GM06990 (cell line): ENCODE data around the gene FAM83C.

Source experiments
- DNase-seq: peaks from one replicate; pipeline ENCODE4 v3.0.0-alpha.2; 2011; ENCODE audit not compliant: insufficient read length; ENCODE audit errors: extremely low read depth
- H3K27me3 ChIP-seq: replicated peaks from 2 replicates; pipeline ENCODE4 v1.6.0; 2011; ENCODE audit warnings: low read length; ENCODE audit not compliant: control insufficient read depth, insufficient read depth
- H3K36me3 ChIP-seq: 2 replicates; pipeline ENCODE4 v1.5.1; 2011; ENCODE audit warnings: low read length; ENCODE audit not compliant: control insufficient read depth, insufficient read depth
- H3K4me3 ChIP-seq: replicated peaks from 2 replicates; pipeline ENCODE4 v1.5.1; 2011; ENCODE audit warnings: low read depth, mild to moderate bottlenecking, control low read depth, low read length
- CTCF ChIP-seq: IDR thresholded peaks from 2 replicates; pipeline ENCODE4 v1.5.1; 2011; ENCODE audit warnings: low read length, control low read depth, mild to moderate bottlenecking, inconsistent platforms; ENCODE audit not compliant: insufficient read depth, poor library complexity, severe bottlenecking

The FAM83C gene

GRCh38 chr20:35275741-35276251, 16.4 kb downstream of the FAM83C start:
- no peak overlapping the region for H3K4me3 ChIP-seq
- H3K27me3 ChIP-seq = no peaks in the 10 kb centered on the region
- H3K36me3 ChIP-seq = peaks cover 22% of the 10 kb centered on the region
- DNase-seq = no peak
- no peak for TF ChIP-seq CTCF

- Histone ChIP-seq H3K27me3 (no peaks in the 10 kb centered on the region), H3K36me3 (peaks cover 15% of the 10 kb centered on the region), H3K4me3 (no peak overlapping the region)
- no peak for TF ChIP-seq CTCF
- DNase-seq = no peak
These were observed 17.8 kb downstream of the FAM83C start for GRCh38 chr20:35274172-35275092.

- no peak for DNase-seq
- H3K36me3 ChIP-seq = peaks cover 10% of the 10 kb centered on the region
- H3K27me3 ChIP-seq = no peaks in the 10 kb centered on the region
- no peak overlapping the region for H3K4me3 ChIP-seq
- TF ChIP-seq CTCF = no peak
These were observed 18.6 kb downstream of the FAM83C start for GRCh38 chr20:35273449-35274171.

- no peak for TF ChIP-seq CTCF
- H3K4me3 ChIP-seq = no peak overlapping the region
- DNase-seq = no peak
- H3K27me3 ChIP-seq = no peaks in the 10 kb centered on the region
- peaks cover 10% of the 10 kb centered on the region for H3K36me3 ChIP-seq
These were observed 20.3 kb downstream of the FAM83C start for GRCh38 chr20:35271904-35272303.

GRCh38 chr20:35271073-35271882, 20.9 kb downstream of the FAM83C start:
- no peaks in the 10 kb centered on the region for H3K27me3 ChIP-seq
- no peak for DNase-seq
- TF ChIP-seq CTCF = no peak
- H3K36me3 ChIP-seq = peaks cover 10% of the 10 kb centered on the region
- no peak overlapping the region for H3K4me3 ChIP-seq
